B cell (primary cell): ENCODE data around the gene SCAF11.
"Not testable (repeated sequence)": the region's sequence is repeated elsewhere in the genome, so short reads cannot be mapped to it uniquely, and the experiment has no call there.

Source experiments
- EZH2 ChIP-seq: IDR thresholded peaks from 2 replicates; pipeline ENCODE4 v1.6.1; 2012; ENCODE audit warnings: borderline replicate concordance, low read depth, mild to moderate bottlenecking, moderate library complexity, low read length; ENCODE audit not compliant: insufficient read depth, poor library complexity, severe bottlenecking
- TF ChIP-seq, protein P1 (sequence below): fragments of 200-600 bp; IDR thresholded peaks from one replicate; pipeline ENCODE4 v1.8.0; 2022; ENCODE audit warnings: antibody characterized with exemption, mild to moderate bottlenecking

DNA sequence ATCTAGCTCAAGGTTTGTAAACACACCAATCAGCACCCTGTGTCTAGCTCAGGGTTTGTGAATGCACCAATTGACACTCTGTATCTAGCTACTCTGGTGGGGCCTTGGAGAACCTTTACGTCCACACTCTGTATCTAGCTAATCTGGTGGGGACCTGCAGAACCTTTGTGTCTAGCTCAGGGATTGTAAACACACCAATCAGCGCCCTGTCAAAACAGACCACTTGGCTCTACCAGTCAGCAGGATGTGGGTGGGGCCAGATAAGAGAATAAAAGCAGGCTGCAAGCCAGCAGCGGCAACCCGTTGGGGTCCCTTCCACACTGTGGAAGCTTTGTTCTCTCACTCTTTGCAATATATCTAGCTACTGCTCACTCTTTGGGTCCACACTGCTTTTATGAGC, 28.3 kb upstream of the SCAF11 start:
- TF ChIP-seq, protein P1, sequence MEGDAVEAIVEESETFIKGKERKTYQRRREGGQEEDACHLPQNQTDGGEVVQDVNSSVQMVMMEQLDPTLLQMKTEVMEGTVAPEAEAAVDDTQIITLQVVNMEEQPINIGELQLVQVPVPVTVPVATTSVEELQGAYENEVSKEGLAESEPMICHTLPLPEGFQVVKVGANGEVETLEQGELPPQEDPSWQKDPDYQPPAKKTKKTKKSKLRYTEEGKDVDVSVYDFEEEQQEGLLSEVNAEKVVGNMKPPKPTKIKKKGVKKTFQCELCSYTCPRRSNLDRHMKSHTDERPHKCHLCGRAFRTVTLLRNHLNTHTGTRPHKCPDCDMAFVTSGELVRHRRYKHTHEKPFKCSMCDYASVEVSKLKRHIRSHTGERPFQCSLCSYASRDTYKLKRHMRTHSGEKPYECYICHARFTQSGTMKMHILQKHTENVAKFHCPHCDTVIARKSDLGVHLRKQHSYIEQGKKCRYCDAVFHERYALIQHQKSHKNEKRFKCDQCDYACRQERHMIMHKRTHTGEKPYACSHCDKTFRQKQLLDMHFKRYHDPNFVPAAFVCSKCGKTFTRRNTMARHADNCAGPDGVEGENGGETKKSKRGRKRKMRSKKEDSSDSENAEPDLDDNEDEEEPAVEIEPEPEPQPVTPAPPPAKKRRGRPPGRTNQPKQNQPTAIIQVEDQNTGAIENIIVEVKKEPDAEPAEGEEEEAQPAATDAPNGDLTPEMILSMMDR = not testable (repeated sequence)
- not testable (repeated sequence) for TF ChIP-seq EZH2
